HG02970 (cell line): Measurements from ENCODE around the gene BBLN.
A peak's percentile ranks its signal among the peaks of the same experiment; 100 is the strongest.
"Not testable (repeated sequence)": the region's sequence is repeated elsewhere in the genome, so short reads cannot be mapped to it uniquely, and the experiment has no call there.

ENCODE experiments used
- ATAC-seq: cut with Tn5 transposase; IDR thresholded peaks from one replicate; pipeline ENCODE4 v1.9.1; 2021; ENCODE audit warnings: mild to moderate bottlenecking, moderate library complexity, moderate number of reproducible peaks; ENCODE audit not compliant: unreplicated experiment, low FRiP score

The BBLN gene

GRCh38 chr9:128159784-128160602 is at the start of gene BBLN:
TSS of gene BBLN (plus strand) at chr9:128160265. CDS start at chr9:128160408, 143 bp downstream.
- peak; percentile 75 for ATAC-seq

GRCh38 chr9:128111726-128112125 is 48.3 kb upstream of the BBLN start:
- ATAC-seq, result not testable (repeated sequence)

- ATAC-seq, result no peak
Measured at GRCh38 chr9:128113526-128114325, 46.3 kb upstream of the BBLN start.

GRCh38 chr9:128114326-128115186 is 45.5 kb upstream of the BBLN start:
- ATAC-seq, result no peak

- ATAC-seq, result no peak
Measured at GRCh38 chr9:128115187-128116103, 44.6 kb upstream of the BBLN start.

- no peak for ATAC-seq
Measured at GRCh38 chr9:128116104-128117083, 43.7 kb upstream of the BBLN start.

- peak; percentile 49 for ATAC-seq
Measured at GRCh38 chr9:128117613-128118471, 42.2 kb upstream of the BBLN start.

GRCh38 chr9:128118472-128118857 is 41.6 kb upstream of the BBLN start:
- ATAC-seq, result no peak

- no peak for ATAC-seq
Measured at GRCh38 chr9:128118971-128119665, 40.9 kb upstream of the BBLN start.

- no peak for ATAC-seq
Measured at GRCh38 chr9:128120061-128120740, 39.9 kb upstream of the BBLN start.

GRCh38 chr9:128120741-128121465 is 39.2 kb upstream of the BBLN start:
- ATAC-seq, result no peak

- no peak for ATAC-seq
Measured at GRCh38 chr9:128121466-128121810, 38.6 kb upstream of the BBLN start.

- ATAC-seq, result no peak
Measured at GRCh38 chr9:128121924-128122808, 37.9 kb upstream of the BBLN start.

- ATAC-seq, result no peak
Measured at GRCh38 chr9:128122809-128123175, 37.3 kb upstream of the BBLN start.
